Cardiac fibroblast (primary cell): ENCODE results near the gene TMEM178B.
A peak's percentile ranks its signal among the peaks of the same experiment; 100 is the strongest.

ENCODE experiments used
- DNase-seq, 2 donors: peaks; one replicate each; pipeline versions ENCODE4 v3.0.0 to v3.0.0-alpha.2; 2010; ENCODE audit warnings: low read depth in 2 of 2
- H3K4me3 ChIP-seq, 2 donors: replicated peaks in 1 of 2; 1 replicate in 1 of 2; 2 replicates in 1 of 2; pipeline ENCODE4 v1.5.1; 2011; ENCODE audit warnings: low read depth in 2 of 2, low read length in 2 of 2, mild to moderate bottlenecking in 2 of 2, moderate library complexity in 1 of 2
- CTCF ChIP-seq: IDR thresholded peaks from one replicate; pipeline ENCODE4 v1.5.1; 2011; ENCODE audit warnings: low read depth, mild to moderate bottlenecking, low read length, inconsistent platforms

TMEM178B gene

GRCh38 chr7:141355032-141355431 lies 281.2 kb downstream of the TMEM178B start:
- no peak overlapping the region for H3K4me3 ChIP-seq
- TF ChIP-seq CTCF, result no peak
- DNase-seq, result peak; percentile 29 to 50

- TF ChIP-seq CTCF, result no peak
- DNase-seq, result peak; percentile 40 to 62
- no peak overlapping the region for H3K4me3 ChIP-seq
Measured at GRCh38 chr7:141356161-141356560, 282.3 kb downstream of the TMEM178B start.

GRCh38 chr7:141358386-141358785 lies 284.5 kb downstream of the TMEM178B start:
- no peak overlapping the region for H3K4me3 ChIP-seq
- peak in 1 of 2 donors; percentile 6 for DNase-seq
- no peak for TF ChIP-seq CTCF

- H3K4me3 ChIP-seq, result no peak overlapping the region
- no peak for DNase-seq
- TF ChIP-seq CTCF, result no peak
Measured at GRCh38 chr7:141359262-141359661, 285.4 kb downstream of the TMEM178B start.

- H3K4me3 ChIP-seq, result no peak overlapping the region
- TF ChIP-seq CTCF, result no peak
- DNase-seq, result peak; percentile 40 to 65
Measured at GRCh38 chr7:141359740-141360415, 286.0 kb downstream of the TMEM178B start.

GRCh38 chr7:141360416-141360760 lies 286.5 kb downstream of the TMEM178B start:
- TF ChIP-seq CTCF, result no peak
- no peak overlapping the region for H3K4me3 ChIP-seq
- no peak for DNase-seq

- no peak for TF ChIP-seq CTCF
- no peak overlapping the region for H3K4me3 ChIP-seq
- peak in 1 of 2 donors; percentile 8 for DNase-seq
Measured at GRCh38 chr7:141360803-141361202, 286.9 kb downstream of the TMEM178B start.
